Measurements from ENCODE around the gene CEBPA.

CEBPA gene

DNA sequence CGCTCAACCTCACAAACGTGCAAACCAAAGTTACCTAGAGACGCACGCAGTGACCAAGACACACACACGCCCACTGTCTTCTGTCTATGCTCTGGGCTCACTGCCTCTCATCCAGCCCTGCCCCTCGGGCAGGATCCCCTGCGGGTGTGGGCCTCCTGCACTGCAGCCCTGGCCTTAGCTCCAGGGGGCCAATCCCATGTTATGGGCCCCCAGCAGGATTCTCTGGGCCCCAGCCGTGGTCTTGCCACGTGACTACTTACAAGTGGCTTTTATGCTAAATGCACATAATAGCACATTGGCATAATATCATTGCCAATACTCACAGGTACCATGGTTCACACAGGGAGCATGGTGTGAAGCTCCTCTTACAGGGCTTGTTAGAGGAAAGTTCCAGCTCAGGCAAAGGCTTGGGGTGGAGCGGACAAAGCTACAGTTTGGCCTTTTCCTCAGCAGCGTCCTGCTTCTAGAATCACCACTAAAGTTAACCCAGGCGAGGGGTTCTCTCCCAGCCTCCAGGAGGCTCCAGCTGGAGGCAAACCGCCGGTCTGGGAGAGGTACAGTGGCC lies 37.4 kb downstream of the CEBPA start:
- H3K27ac ChIP-seq (replicated peaks) = peak overlapping the region; percentile 97
- no peaks in the 10 kb centered on the region for H3K27me3 ChIP-seq (ENCODE audit: insufficient read depth, poor library complexity, severe bottlenecking)
- TF ChIP-seq SPI1 (IDR thresholded peaks at IDR 0.05; ENCODE audit: borderline replicate concordance, low read depth) (no peak), POLR2AphosphoS5 (IDR thresholded peaks at IDR 0.05; ENCODE audit: low read depth) (no peak), GABPA (IDR thresholded peaks at IDR 0.05; ENCODE audit: low read depth) (no peak)
- TF ChIP-seq, protein P1, sequence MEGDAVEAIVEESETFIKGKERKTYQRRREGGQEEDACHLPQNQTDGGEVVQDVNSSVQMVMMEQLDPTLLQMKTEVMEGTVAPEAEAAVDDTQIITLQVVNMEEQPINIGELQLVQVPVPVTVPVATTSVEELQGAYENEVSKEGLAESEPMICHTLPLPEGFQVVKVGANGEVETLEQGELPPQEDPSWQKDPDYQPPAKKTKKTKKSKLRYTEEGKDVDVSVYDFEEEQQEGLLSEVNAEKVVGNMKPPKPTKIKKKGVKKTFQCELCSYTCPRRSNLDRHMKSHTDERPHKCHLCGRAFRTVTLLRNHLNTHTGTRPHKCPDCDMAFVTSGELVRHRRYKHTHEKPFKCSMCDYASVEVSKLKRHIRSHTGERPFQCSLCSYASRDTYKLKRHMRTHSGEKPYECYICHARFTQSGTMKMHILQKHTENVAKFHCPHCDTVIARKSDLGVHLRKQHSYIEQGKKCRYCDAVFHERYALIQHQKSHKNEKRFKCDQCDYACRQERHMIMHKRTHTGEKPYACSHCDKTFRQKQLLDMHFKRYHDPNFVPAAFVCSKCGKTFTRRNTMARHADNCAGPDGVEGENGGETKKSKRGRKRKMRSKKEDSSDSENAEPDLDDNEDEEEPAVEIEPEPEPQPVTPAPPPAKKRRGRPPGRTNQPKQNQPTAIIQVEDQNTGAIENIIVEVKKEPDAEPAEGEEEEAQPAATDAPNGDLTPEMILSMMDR (IDR thresholded peaks at IDR 0.05; ENCODE audit: insufficient read depth, low read length) = no peak
- TF ChIP-seq, protein P2, sequence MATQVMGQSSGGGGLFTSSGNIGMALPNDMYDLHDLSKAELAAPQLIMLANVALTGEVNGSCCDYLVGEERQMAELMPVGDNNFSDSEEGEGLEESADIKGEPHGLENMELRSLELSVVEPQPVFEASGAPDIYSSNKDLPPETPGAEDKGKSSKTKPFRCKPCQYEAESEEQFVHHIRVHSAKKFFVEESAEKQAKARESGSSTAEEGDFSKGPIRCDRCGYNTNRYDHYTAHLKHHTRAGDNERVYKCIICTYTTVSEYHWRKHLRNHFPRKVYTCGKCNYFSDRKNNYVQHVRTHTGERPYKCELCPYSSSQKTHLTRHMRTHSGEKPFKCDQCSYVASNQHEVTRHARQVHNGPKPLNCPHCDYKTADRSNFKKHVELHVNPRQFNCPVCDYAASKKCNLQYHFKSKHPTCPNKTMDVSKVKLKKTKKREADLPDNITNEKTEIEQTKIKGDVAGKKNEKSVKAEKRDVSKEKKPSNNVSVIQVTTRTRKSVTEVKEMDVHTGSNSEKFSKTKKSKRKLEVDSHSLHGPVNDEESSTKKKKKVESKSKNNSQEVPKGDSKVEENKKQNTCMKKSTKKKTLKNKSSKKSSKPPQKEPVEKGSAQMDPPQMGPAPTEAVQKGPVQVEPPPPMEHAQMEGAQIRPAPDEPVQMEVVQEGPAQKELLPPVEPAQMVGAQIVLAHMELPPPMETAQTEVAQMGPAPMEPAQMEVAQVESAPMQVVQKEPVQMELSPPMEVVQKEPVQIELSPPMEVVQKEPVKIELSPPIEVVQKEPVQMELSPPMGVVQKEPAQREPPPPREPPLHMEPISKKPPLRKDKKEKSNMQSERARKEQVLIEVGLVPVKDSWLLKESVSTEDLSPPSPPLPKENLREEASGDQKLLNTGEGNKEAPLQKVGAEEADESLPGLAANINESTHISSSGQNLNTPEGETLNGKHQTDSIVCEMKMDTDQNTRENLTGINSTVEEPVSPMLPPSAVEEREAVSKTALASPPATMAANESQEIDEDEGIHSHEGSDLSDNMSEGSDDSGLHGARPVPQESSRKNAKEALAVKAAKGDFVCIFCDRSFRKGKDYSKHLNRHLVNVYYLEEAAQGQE (IDR thresholded peaks at IDR 0.05; ENCODE audit: insufficient replicate concordance, low read depth) = no peak
- no peak overlapping the region for H3K4me3 ChIP-seq (replicated peaks; ENCODE audit: insufficient read depth, low read length)
- no peak for DNase-seq (ENCODE audit: low read depth in 1 of 2, low spot score in 1 of 2)

DNA sequence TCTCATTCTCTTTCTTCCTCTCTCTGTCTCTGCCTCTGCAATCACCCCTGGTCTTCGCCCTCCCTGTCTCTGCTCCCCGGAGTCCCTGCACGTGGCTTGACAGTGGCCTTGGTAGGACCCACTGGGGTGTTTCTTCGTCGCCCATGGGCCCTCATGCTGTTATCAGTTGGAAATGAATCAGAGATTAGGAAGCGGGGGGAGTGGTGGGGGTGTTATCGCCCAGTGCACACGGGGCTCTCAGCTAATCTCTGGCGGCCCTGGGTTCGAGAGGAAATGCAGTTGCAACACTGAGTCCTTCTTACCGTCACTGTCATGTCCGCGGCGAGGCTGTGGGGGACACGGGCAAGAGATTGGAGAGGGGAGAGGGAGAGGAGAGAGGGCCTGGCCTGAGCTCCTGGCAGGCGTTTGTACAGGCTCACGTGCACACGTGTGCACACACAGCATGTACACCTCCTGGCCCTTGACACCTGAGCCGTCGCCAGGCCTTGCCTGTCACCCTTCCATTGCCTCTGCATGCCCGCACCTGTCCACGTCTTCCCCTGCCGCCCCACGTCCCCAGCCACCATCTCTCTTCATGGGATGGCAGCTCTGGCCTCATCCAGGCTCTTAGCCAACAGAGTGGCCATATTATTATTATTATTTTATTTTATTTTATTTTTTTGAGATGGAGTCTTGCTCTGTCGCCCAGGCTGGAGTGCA lies 38.9 kb downstream of the CEBPA start:
- DNase-seq (ENCODE audit: low read depth in 1 of 2, low spot score in 1 of 2) = peak in 1 of 2 experiments; percentile 46

DNA sequence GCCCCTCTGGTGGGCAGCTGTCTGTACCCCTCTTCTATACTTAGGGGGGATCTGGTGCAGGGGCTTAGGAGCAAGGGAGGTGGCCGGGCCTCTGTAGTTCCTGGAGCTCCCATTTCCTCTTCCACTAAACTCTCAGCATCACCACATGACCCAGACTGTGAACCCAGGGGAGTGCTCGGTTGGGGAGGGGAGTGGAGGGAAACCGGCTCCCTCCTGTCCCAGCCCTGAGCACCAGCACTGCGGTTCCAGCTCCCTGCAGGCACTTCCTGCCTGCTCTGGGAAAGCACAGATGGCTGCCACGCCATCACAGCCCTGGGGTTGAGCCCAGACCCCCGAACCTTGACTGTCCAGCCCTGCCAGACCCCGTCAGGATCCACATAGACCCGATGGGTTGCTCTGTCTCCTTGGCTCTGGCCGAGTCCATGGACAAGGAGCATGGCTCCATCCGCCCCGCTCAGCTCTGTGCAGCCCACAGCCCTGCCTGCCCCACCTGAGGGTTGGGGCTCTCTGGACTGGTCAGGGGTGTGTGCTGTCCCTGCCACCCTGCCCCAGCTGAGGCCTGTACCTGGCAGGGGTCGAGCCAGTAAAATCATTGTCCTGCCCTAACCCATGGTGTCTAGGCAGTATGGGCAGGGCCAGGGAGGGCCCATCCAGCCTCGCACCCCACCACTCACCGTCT lies 40.7 kb downstream of the CEBPA start:
- Histone ChIP-seq H3K27me3 (ENCODE audit: insufficient read depth, poor library complexity, severe bottlenecking) (no peaks in the 10 kb centered on the region), H3K4me3 (replicated peaks; ENCODE audit: insufficient read depth, low read length) (no peak overlapping the region)
- peak; percentile 79 to 84 for DNase-seq (ENCODE audit: low read depth in 1 of 2, low spot score in 1 of 2)

More for the DNA sequence above, 38.9 kb downstream of the CEBPA start:
- H3K4me3 ChIP-seq (replicated peaks; ENCODE audit: insufficient read depth, low read length) = no peak overlapping the region
- H3K27me3 ChIP-seq (ENCODE audit: insufficient read depth, poor library complexity, severe bottlenecking) = no peaks in the 10 kb centered on the region
- peak overlapping the region; percentile 88 for H3K27ac ChIP-seq (replicated peaks)
- TF ChIP-seq GABPA (IDR thresholded peaks at IDR 0.05; ENCODE audit: low read depth) = no peak
- peak; percentile 33; the same call in 1 of the 2 replicates for TF ChIP-seq POLR2AphosphoS5 (IDR thresholded peaks at IDR 0.05; ENCODE audit: low read depth)

More for the DNA sequence above, 40.7 kb downstream of the CEBPA start:
- H3K27ac ChIP-seq (replicated peaks) = peak overlapping the region; percentile 88
- TF ChIP-seq GABPA (IDR thresholded peaks at IDR 0.05; ENCODE audit: low read depth) (no peak), SPI1 (IDR thresholded peaks at IDR 0.05; ENCODE audit: borderline replicate concordance, low read depth) (peak; percentile 31; the same call in 1 of the 2 replicates), POLR2AphosphoS5 (IDR thresholded peaks at IDR 0.05; ENCODE audit: low read depth) (peak; percentile 66; the same call in 1 of the 2 replicates)
- TF ChIP-seq, protein P2 (IDR thresholded peaks at IDR 0.05; ENCODE audit: insufficient replicate concordance, low read depth) = no peak
- TF ChIP-seq, protein P1 (IDR thresholded peaks at IDR 0.05; ENCODE audit: insufficient read depth, low read length) = no peak

Measured in HL-60 (cell line).